ENCODE measurements around the gene PLXDC2.

The PLXDC2 gene

GRCh38 chr10:19862811-19863515, 46.7 kb downstream of the PLXDC2 start:
- no peak for DNase-seq

- DNase-seq, result no peak
These were observed 49.4 kb downstream of the PLXDC2 start for GRCh38 chr10:19865676-19866075.

- DNase-seq, result no peak
These were observed 53.1 kb downstream of the PLXDC2 start for GRCh38 chr10:19869370-19869769.

- no peak for DNase-seq
These were observed 56.5 kb downstream of the PLXDC2 start for GRCh38 chr10:19872504-19873271.

GRCh38 chr10:19874190-19874589, 58.0 kb downstream of the PLXDC2 start:
- no peak for DNase-seq

GRCh38 chr10:19874791-19875190, 58.6 kb downstream of the PLXDC2 start:
- no peak for DNase-seq

GRCh38 chr10:19876570-19876969, 60.3 kb downstream of the PLXDC2 start:
- no peak for DNase-seq

- DNase-seq, result no peak
These were observed 61.4 kb downstream of the PLXDC2 start for GRCh38 chr10:19877466-19878255.

GRCh38 chr10:19882621-19883020, 66.4 kb downstream of the PLXDC2 start:
- DNase-seq, result no peak

GRCh38 chr10:19888061-19888660, 71.9 kb downstream of the PLXDC2 start:
- DNase-seq, result no peak

GRCh38 chr10:19889256-19889655, 73.0 kb downstream of the PLXDC2 start:
- no peak for DNase-seq

- no peak for DNase-seq
These were observed 75.2 kb downstream of the PLXDC2 start for GRCh38 chr10:19891429-19891828.

- DNase-seq, result no peak
These were observed 76.0 kb downstream of the PLXDC2 start for GRCh38 chr10:19892270-19892669.

- DNase-seq, result no peak
These were observed 76.4 kb downstream of the PLXDC2 start for GRCh38 chr10:19892677-19893076.

- DNase-seq, result no peak
These were observed 79.3 kb downstream of the PLXDC2 start for GRCh38 chr10:19895500-19895899.

- DNase-seq, result no peak
These were observed 86.2 kb downstream of the PLXDC2 start for GRCh38 chr10:19902456-19902855.

- no peak for DNase-seq
These were observed 88.0 kb downstream of the PLXDC2 start for GRCh38 chr10:19904202-19904661.

- DNase-seq, result no peak
These were observed 90.0 kb downstream of the PLXDC2 start for GRCh38 chr10:19906108-19906791.

- no peak for DNase-seq
These were observed 92.9 kb downstream of the PLXDC2 start for GRCh38 chr10:19908991-19909696.

GRCh38 chr10:19911886-19912285, 95.7 kb downstream of the PLXDC2 start:
- DNase-seq, result no peak

- no peak for DNase-seq
These were observed 97.8 kb downstream of the PLXDC2 start for GRCh38 chr10:19913987-19914386.

GRCh38 chr10:19915125-19915524, 98.9 kb downstream of the PLXDC2 start:
- no peak for DNase-seq
